GM10847 (cell line): Measurements from ENCODE around the gene OPN1MW.
"Not testable (repeated sequence)": the region's sequence is repeated elsewhere in the genome, so short reads cannot be mapped to it uniquely, and the experiment has no call there.

Experiments used
- POLR2A ChIP-seq: IDR thresholded peaks from 2 replicates; pipeline ENCODE4 v1.6.1; 2011; ENCODE audit not compliant: insufficient read length; ENCODE audit errors: extremely low read depth

Gene OPN1MW

DNA sequence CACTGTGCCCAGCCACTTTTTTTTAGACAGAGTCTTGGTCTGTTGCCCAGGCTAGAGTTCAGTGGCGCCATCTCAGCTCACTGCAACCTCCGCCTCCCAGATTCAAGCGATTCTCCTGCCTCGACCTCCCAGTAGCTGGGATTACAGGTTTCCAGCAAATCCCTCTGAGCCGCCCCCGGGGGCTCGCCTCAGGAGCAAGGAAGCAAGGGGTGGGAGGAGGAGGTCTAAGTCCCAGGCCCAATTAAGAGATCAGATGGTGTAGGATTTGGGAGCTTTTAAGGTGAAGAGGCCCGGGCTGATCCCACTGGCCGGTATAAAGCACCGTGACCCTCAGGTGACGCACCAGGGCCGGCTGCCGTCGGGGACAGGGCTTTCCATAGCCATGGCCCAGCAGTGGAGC is at the start of gene OPN1MW:
Gene OPN1MW (plus strand): TSS at position 301 of the 400 bp plus-strand sequence. CDS start 82 bp downstream, at position 383.
- not testable (repeated sequence) for TF ChIP-seq POLR2A

DNA sequence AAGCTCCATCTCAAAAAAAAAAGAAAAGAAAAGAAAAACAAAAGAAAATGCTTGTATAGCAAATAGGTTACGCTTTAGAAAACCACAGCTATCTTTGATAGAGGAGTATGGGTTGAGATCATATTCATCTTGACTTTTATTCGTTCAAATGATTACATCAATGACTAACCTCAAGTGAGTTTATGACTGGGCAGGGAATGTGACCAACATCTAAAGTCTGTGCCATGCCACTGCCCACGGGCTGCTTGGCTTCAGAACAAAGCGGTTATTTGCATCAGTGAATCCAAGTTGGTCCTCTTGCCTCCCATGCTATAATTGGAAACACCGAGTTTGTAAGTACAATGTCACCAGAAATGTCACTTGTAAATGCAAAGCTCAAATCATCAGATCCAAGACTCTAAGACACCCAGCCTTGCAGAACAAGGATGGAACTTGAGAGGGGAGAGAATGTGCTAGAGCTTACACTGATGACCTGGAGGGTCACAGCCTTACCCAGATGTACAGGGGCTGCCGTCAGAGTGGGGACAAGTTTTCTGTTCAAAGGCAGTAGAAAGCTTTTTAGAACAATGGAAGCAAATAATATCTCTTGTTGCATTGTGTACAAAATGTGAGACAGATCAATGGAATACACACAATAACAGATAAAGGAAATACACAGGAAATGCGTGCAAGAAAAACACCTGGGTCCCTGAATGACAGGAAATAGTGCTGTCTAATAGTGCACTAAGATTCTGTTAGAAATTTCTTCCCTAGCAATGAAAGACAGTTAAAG is 46.8 kb upstream of the OPN1MW start:
- no peak for TF ChIP-seq POLR2A

DNA sequence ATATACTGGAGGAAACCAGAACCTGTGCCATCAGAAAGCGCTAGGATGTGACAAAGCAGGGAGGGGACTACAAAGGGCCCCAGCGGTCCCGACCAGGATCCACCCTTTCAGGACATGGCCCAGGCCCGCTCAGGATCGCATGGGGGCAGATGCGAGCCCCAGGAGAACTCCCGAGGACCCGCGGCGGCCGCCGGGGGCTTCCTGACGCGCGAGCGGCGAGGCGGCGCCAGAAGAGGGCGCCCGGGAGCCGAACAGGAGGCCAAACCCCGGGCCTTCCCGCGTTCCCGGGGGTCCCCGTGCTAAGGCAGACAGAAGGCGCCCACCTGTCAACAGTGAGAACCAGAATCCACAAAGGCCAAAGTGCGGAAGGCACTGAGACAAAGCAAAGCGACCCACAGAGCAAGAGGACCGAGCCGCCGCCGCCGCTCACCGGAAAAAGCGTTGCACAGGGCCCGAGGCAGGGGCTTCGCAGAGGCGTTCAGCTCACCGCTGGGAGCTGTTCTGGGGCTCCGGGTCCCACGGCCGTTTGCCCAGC is 45.7 kb upstream of the OPN1MW start:
- TF ChIP-seq POLR2A: no peak

GRCh38 chrX:154138857-154139256 is 43.5 kb upstream of the OPN1MW start:
- no peak for TF ChIP-seq POLR2A

GRCh38 chrX:154140206-154140605 is 42.2 kb upstream of the OPN1MW start:
- TF ChIP-seq POLR2A: no peak

GRCh38 chrX:154140742-154141141 is 41.7 kb upstream of the OPN1MW start:
- no peak for TF ChIP-seq POLR2A

DNA sequence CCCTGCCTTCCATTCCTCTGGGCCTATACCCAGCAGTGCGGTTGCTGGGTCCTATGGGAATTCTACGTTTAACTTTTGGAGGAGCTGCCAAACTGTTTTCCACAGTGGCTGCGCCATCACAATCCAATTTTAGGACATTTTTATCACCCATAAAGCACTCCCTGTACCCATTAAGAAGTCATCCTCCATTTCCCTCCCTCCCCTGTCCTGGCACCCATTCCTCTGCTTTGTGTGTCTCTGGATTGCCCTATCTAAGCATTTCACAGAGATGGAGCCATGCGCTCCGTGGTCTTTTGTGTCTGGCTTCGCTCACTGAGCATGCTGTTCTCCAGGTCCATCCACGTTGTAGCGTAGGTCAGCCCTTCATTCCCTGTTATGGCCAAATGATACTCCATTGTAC is 40.0 kb upstream of the OPN1MW start:
- no peak for TF ChIP-seq POLR2A

DNA sequence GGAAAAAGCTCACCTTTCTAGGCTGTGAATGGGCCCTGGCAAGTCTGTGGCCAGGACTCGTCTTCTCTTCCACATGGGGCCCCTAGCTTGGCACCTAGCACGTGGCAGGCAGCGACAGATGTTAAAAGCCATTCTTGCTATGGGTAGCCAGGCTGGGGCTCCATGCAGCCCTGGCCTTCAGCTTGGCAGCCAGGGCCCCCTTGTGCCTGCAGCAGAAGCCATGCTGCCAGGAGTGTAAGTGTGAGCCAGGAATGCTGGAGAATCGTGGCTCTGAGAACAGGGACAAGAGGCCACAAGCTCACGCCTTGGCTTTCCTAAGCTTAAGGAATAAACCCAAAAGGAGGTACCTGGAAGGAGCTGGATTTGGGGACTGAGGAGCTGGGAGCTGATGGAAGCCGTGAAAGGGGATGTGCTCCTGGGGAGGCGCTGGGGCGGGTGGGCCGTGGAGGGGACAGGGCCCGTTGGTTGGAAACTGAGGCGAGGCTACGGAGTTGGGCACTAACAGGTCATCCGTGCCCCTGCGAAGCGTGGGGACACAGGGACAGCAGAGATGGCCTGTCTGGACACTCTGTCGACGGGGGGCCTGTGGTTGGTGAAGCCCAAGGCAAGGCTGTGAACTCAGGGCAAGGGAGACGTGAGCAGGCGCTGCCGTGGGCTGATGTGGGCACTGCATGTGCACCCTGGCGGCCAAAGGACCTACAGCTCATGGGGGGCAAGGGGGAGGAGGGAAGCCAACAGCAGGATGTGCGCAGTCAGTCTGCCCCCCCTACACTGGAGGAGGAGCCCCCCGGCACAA is 39.2 kb upstream of the OPN1MW start:
- TF ChIP-seq POLR2A: no peak

GRCh38 chrX:154144010-154144409 is 38.4 kb upstream of the OPN1MW start, which contains the start of gene OPN1LW:
OPN1LW (plus strand) TSS chrX:154144243; CDS start chrX:154144284, 41 bp downstream.
- not testable (repeated sequence) for TF ChIP-seq POLR2A

GRCh38 chrX:154219456-154219855 is 37.1 kb downstream of the OPN1MW start, which contains the start of gene OPN1MW2:
OPN1MW2 (plus strand) TSS chrX:154219756; CDS start chrX:154219816, 60 bp downstream.
- TF ChIP-seq POLR2A: not testable (repeated sequence)
